ENCODE results near the gene DIPK1C.
"Not testable (repeated sequence)": the region's sequence is repeated elsewhere in the genome, so short reads cannot be mapped to it uniquely, and the experiment has no call there.

Gene DIPK1C

GRCh38 chr18:74457043-74457724 lies at the start of gene DIPK1C:
DIPK1C (minus strand) TSS chr18:74457308; CDS start chr18:74457259, 49 bp downstream.
- DNase-seq: no peak

- DNase-seq: no peak
These were observed 49.5 kb upstream of the DIPK1C start for GRCh38 chr18:74506448-74507084.

GRCh38 chr18:74505776-74506175 lies 48.7 kb upstream of the DIPK1C start:
- DNase-seq: no peak

- DNase-seq: no peak
These were observed 46.0 kb upstream of the DIPK1C start for GRCh38 chr18:74503137-74503536.

- DNase-seq: no peak
These were observed 44.3 kb upstream of the DIPK1C start for GRCh38 chr18:74501386-74501785.

DNA sequence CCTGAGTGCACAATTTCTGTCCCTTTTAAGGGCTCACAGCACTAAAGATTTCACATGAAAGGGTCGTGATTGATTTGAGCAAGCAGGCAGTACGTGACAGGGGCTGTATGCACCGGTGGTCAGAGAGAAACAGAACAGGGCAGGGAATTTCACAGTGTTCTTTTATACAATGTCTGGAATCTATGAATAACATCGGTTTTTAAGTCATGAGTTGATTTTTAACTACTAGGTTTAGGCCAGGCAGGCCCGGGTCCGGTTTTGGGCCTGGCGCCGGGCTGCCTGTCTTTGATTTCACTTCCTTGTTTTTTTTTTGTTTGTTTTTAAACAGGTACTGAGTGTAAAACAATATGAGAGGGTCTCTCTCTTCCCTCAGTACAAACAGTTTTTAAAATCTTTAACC lies 43.7 kb upstream of the DIPK1C start:
- DNase-seq: not testable (repeated sequence)

GRCh38 chr18:74500372-74500771 lies 43.3 kb upstream of the DIPK1C start:
- DNase-seq: no peak

- no peak for DNase-seq
These were observed 42.5 kb upstream of the DIPK1C start for GRCh38 chr18:74499633-74500032.

- DNase-seq: no peak
These were observed 41.9 kb upstream of the DIPK1C start for GRCh38 chr18:74498712-74499627.

- DNase-seq: no peak
These were observed 40.7 kb upstream of the DIPK1C start for GRCh38 chr18:74497778-74498177.

DNA sequence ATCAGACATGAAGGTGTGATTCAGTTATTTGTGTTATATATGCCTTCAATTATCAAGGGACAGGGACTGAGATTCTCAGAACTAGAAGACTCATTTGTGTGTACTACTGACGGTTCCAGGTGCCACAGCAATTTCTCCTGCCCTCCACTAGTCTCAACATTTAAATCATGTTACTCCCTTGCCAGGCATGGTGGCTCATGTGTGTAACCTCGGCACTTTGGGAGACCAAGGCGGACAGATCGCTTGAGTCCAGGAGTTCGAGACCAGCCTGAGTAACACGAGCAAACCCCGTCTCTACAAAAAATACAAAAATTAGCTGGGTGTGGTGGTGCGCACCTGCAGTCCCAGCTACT lies 40.2 kb upstream of the DIPK1C start:
- no peak for DNase-seq

DNA sequence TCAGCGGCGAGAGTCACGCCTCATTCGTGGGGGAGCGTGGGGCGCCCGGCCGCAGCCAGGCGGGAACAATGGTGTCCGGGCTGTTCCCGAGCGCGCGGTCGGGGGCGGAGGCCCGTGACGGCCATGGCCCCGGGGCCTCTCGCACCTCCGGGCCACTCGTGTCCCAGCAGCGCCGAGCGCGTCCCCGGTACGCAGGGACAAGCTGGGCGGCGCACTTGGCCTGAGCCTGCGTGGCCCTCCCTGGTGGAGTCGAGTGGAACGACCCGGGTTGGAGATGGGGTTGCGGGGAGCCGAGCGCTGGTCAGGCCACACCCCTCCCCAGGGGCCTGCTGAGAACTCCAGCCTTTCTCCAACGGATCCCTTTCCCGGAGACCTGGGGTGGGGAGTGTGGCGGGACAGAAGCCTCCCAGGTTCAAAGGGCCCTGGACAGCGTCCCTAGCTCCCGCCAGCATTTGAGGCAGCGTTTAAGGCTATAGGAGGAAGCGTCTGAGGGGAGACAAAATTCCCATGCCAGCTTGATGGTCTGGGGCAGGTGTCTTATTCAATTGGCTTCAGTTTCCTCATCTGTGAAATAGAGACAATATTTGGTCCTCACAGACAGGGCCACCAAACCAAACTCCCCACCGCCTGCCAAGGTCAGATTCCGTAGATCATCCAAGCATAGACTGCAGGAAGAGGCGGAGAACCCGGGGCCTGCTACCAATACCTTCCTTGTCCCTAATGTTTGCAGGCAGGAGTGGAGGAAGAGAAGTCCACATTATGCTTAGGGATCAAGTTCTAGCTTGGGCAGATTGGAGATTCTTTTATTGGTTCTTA lies 39.6 kb upstream of the DIPK1C start:
- DNase-seq: no peak

GRCh38 chr18:74495581-74496507 lies 38.7 kb upstream of the DIPK1C start, which contains the start of gene CNDP2:
CNDP2 (plus strand) TSS chr18:74496363; CDS start chr18:74499974, 3,611 bp downstream.
- peak; percentile 91 for DNase-seq

DNA sequence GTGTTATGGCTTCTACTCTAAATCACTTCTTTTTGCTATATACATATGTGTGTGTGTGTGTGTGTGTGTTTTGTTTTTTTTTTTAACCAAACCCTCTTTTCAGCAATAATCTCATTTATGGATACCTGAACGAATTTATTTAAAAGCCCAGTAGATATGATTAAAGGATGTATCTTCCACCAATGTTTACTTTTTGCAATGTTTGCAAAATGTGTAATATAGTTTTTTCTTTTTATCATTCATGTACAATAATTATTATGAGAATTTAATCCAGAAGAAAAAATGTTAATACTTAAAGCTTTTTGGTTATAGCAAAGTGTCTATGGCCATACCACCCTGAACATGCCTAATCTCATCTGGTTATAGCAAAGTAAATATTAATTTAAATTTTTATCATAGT lies 37.4 kb upstream of the DIPK1C start:
- DNase-seq: no peak

DNA sequence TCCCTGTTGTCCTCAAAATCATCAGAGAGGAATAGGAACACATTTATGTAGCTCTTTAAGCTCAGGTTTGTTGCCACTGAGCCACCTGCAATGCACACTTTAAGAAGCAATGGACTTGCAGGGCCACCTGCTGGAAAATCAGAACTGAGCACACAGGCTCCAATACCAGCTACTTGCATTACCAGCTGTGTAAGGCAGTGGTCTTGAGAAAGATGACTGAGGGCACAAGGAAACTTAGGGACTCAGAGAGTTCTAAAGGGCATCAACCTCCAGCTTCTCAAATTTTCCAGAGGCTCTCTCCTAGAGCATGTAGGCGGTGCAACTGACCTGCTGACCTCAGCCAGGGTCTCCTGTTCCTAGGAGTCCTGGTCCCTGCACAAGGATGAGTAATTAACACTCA lies 36.6 kb upstream of the DIPK1C start:
- peak; percentile 4 for DNase-seq

GRCh38 chr18:74492259-74492658 lies 35.2 kb upstream of the DIPK1C start:
- no peak for DNase-seq

GRCh38 chr18:74489676-74490075 lies 32.6 kb upstream of the DIPK1C start:
- no peak for DNase-seq

- DNase-seq: no peak
These were observed 31.8 kb upstream of the DIPK1C start for GRCh38 chr18:74488864-74489263.

DNA sequence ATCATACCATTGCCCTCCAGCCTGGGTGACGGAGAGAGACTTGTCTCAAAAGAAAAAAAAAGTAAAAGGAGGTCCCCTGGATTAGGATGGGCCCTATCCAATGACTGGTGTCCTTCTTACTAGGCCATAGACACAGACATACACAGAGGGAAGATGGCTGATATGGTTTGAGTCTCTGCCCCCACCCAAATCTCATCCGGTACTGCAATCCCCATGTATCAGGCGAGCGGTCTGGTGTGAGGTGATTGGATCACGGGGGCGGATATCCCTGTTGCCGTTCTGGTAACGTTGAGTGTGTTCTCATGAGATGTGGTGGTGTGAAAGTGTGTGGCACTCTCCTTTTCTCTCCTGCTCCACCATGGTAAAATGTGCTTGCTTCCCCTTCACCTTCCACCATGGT lies 31.2 kb upstream of the DIPK1C start:
- no peak for DNase-seq

GRCh38 chr18:74486119-74486849 lies 29.2 kb upstream of the DIPK1C start:
- no peak for DNase-seq

DNA sequence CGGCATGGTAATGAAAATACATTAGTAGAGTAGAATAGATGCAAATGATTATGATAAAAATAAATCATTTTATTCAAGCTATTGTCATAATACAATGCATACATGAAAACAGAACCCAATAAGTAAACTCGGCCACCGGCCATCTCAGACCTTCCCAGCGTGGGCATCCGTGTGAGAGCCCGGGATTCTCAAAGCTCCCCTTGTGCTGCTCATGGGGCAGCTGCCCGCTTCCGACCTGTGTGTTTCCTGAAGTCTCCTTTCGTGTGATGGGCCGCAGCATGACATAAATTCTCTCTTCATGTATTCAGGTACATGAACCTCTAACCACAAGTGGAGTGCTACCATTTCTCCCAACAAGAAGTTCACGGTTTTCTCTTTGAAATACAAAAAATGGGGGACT lies 25.6 kb upstream of the DIPK1C start:
- no peak for DNase-seq
